Chondrocyte (in vitro differentiated cells): ENCODE results near the gene RAB1A. TPM values are rescaled to one million over a fixed set of nuclear protein-coding genes. Genes with fewer than 3 reads are reported as not detected.

Source experiments
- DNase-seq: peaks from one replicate; pipeline ENCODE4 v3.0.0; 2021; ENCODE audit warnings: mixed read lengths, low spot score
- H3K27ac Mint-ChIP-seq: one replicate; pipeline ENCODE4 v1.8.0; 2021; ENCODE audit warnings: mild to moderate bottlenecking, moderate library complexity, mixed read lengths; ENCODE audit not compliant: unreplicated experiment
- H3K27me3 Mint-ChIP-seq: 2 replicates; pipeline ENCODE4 v1.8.0; 2021; ENCODE audit warnings: low read depth, mixed read lengths
- H3K36me3 Mint-ChIP-seq: 2 replicates; pipeline ENCODE4 v1.8.0; 2021; ENCODE audit warnings: low read depth, mixed read lengths
- H3K4me1 Mint-ChIP-seq: 2 replicates; pipeline ENCODE4 v1.8.0; 2021; ENCODE audit warnings: low read depth, mild to moderate bottlenecking, mixed read lengths
- H3K4me3 Mint-ChIP-seq: one replicate; pipeline ENCODE4 v1.8.0; 2021; ENCODE audit warnings: mild to moderate bottlenecking, moderate library complexity, mixed read lengths; ENCODE audit not compliant: unreplicated experiment
- H3K9me3 Mint-ChIP-seq: 2 replicates; pipeline ENCODE4 v1.8.0; 2021; ENCODE audit warnings: low read depth, mixed read lengths
- total RNA-seq: library from RNA; stranded (reverse); gene quantifications from 3 replicates; pipeline ENCODE4 v1.2.1, GENCODE V29; 2021
- TF ChIP-seq, protein P1 (sequence below): fragments of 200-600 bp; sonication (generic); IDR thresholded peaks from 2 replicates; pipeline ENCODE4 v1.5.0; 2021; ENCODE audit warnings: antibody characterized with exemption, mild to moderate bottlenecking, moderate library complexity

The RAB1A gene
- total RNA-seq, 1 donor from 2014 or later: 192 TPM

DNA sequence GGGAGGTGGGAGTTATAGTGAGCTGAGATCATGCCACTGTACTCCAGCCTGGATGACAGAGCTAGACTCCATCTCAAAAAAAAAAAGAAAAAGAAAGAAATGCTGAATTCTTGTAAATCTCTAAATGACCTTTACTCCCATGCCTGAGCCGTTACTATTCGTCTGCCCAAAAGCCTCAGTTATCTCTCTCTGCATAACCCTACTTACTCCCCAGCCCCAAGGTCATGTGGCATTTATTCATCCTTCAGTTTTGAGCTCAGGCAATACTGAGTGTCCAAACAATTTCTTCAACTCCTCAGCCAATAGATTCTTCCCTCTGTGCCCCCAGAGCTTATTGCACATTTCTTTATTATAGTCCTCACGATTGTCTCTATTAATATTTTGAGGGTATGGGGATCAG, 28.8 kb downstream of the RAB1A start:
- H3K9me3 Mint-ChIP-seq: no peaks in the 10 kb centered on the region
- peaks cover 42% of the 10 kb centered on the region for H3K4me1 Mint-ChIP-seq
- H3K36me3 Mint-ChIP-seq: peaks cover 17% of the 10 kb centered on the region
- DNase-seq: no peak
- TF ChIP-seq, protein P1, sequence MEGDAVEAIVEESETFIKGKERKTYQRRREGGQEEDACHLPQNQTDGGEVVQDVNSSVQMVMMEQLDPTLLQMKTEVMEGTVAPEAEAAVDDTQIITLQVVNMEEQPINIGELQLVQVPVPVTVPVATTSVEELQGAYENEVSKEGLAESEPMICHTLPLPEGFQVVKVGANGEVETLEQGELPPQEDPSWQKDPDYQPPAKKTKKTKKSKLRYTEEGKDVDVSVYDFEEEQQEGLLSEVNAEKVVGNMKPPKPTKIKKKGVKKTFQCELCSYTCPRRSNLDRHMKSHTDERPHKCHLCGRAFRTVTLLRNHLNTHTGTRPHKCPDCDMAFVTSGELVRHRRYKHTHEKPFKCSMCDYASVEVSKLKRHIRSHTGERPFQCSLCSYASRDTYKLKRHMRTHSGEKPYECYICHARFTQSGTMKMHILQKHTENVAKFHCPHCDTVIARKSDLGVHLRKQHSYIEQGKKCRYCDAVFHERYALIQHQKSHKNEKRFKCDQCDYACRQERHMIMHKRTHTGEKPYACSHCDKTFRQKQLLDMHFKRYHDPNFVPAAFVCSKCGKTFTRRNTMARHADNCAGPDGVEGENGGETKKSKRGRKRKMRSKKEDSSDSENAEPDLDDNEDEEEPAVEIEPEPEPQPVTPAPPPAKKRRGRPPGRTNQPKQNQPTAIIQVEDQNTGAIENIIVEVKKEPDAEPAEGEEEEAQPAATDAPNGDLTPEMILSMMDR: no peak
- H3K27me3 Mint-ChIP-seq: no peaks in the 10 kb centered on the region
- peak overlapping the region; percentile 32 for H3K27ac Mint-ChIP-seq
- H3K4me3 Mint-ChIP-seq: no peak overlapping the region

DNA sequence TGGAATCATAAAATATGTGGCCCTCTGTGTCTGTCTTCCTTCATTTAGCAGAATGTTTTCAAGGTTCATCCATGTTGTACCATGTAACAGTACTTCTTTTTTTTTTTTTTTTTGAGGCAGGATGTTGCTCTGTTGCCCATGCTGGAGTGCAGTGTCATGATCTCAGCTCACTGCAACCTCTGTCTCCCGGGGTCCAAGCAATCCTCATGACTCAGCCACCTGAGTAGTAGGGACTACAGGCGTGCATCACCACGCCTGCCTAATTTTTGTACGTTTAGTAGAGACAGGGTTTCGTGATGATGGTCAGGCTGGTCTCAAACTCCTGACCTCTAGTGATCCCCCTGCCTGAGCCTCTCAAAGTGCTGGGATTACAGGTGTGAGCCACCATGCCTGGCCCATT, 31.2 kb downstream of the RAB1A start:
- H3K4me3 Mint-ChIP-seq: no peak overlapping the region
- DNase-seq: no peak
- H3K27me3 Mint-ChIP-seq: no peaks in the 10 kb centered on the region
- no peaks in the 10 kb centered on the region for H3K9me3 Mint-ChIP-seq
- H3K27ac Mint-ChIP-seq: no peak overlapping the region
- peaks cover 25% of the 10 kb centered on the region for H3K4me1 Mint-ChIP-seq
- TF ChIP-seq, protein P1: no peak
- peaks cover 21% of the 10 kb centered on the region for H3K36me3 Mint-ChIP-seq

DNA sequence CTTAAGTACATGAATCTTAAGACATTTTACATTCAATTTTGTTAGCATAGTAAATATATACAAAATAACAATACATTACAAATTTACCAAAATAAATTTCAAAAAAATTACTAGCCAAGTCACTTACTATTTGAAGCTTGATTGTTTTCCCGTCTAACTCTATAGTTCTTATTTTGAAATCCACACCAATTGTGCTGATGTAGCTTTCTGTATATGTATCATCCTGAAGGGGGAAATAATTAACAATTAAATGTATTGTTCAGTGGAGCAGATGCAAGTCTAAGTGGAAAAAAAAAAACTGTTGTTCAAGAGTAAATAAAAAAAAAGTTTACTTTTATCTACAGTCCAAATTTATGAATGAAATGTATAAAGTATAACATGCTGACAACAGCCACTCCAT, 32.1 kb downstream of the RAB1A start:
- Mint-ChIP-seq H3K27me3 (no peaks in the 10 kb centered on the region), H3K36me3 (peaks cover 24% of the 10 kb centered on the region), H3K9me3 (no peaks in the 10 kb centered on the region), H3K27ac (no peak overlapping the region), H3K4me3 (no peak overlapping the region), H3K4me1 (peaks cover 20% of the 10 kb centered on the region)
- TF ChIP-seq, protein P1: no peak
- DNase-seq: no peak

DNA sequence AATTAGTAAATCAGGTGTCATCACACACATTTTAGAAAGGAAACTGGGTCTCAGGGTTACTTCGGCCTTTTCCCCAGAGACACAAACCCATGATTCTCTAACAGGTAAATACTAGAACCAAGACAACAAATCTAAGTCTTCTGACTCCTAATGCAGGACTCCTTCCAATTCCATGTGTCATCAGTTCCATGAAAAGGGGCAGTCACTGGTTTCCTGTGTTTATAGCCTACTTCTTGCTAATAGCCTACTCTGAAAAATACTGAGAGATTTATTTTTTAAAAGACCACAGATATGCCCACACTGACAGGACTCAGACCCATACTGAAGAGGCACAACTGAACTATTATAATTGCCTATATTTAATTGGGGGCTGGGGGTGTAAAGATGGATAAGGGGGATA, 33.0 kb downstream of the RAB1A start:
- H3K27ac Mint-ChIP-seq: peak overlapping the region; percentile 66
- no peak for DNase-seq

DNA sequence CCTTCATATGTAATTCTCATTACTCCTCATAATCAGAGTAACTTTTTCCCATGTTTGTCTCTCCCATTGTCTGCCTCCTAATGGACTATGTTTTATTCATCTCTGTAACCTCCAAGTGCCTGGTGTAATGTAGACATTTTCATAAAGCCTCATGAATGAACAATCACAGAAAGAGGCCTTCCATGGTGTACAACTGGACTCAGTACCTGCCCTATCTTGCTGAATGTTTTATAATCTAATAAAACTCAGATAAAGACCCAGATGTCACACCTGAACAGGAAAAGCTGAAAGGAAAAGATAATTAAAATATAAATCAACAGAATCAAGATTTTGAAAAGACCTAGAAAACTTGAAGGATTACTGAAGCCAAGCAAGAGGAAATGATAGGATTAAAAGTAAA, 36.7 kb downstream of the RAB1A start:
- no peak for DNase-seq
- no peaks in the 10 kb centered on the region for H3K9me3 Mint-ChIP-seq
- H3K4me3 Mint-ChIP-seq: no peak overlapping the region
- peaks cover 25% of the 10 kb centered on the region for H3K4me1 Mint-ChIP-seq
- TF ChIP-seq, protein P1: no peak
- peaks cover 32% of the 10 kb centered on the region for H3K36me3 Mint-ChIP-seq
- peak overlapping the region; percentile 13 for H3K27ac Mint-ChIP-seq
- H3K27me3 Mint-ChIP-seq: no peaks in the 10 kb centered on the region

More for the DNA sequence above, 33.0 kb downstream of the RAB1A start:
- Mint-ChIP-seq H3K36me3 (peaks cover 27% of the 10 kb centered on the region), H3K4me3 (no peak overlapping the region), H3K27me3 (no peaks in the 10 kb centered on the region), H3K9me3 (no peaks in the 10 kb centered on the region), H3K4me1 (peaks cover 17% of the 10 kb centered on the region)
- TF ChIP-seq, protein P1: no peak
